HepG2 (cell line): ENCODE measurements around the gene SSBP4. TPM values are rescaled to one million over a fixed set of nuclear protein-coding genes. Genes with fewer than 3 reads are reported as not detected.

Experiments used
- ATF1 ChIP-seq: IDR thresholded peaks from 2 replicates; pipeline ENCODE4 v1.6.1; 2016; ENCODE audit warnings: mild to moderate bottlenecking, control low read depth
- DNMT3B ChIP-seq: conservative IDR thresholded peaks from 2 replicates; pipeline ENCODE4 v1.6.1; 2016; ENCODE audit warnings: missing biosample characterization, control low read depth
- E2F2 ChIP-seq: sonication (generic); formaldehyde crosslinking; IDR thresholded peaks from 2 replicates; pipeline ENCODE4 v1.4.0; 2020; ENCODE audit warnings: missing genetic modification reagents, borderline replicate concordance
- FOXC1 ChIP-seq: sonication (generic); formaldehyde crosslinking; IDR thresholded peaks from 2 replicates; pipeline ENCODE4 v1.8.0; 2022; ENCODE audit warnings: mild to moderate bottlenecking, missing genetic modification reagents, borderline replicate concordance
- GATAD2A ChIP-seq: IDR thresholded peaks from 2 replicates; pipeline ENCODE4 v1.6.1; 2016
- MYC ChIP-seq: sonication (generic); formaldehyde crosslinking; IDR thresholded peaks from 2 replicates; pipeline ENCODE4 v1.9.0; 2021; ENCODE audit warnings: missing genetic modification reagents, borderline replicate concordance
- NFAT5 ChIP-seq: sonication (generic); formaldehyde crosslinking; IDR thresholded peaks from 2 replicates; pipeline ENCODE4 v1.4.0; 2020; ENCODE audit warnings: missing genetic modification reagents
- NFIB ChIP-seq: sonication (generic); formaldehyde crosslinking; IDR thresholded peaks from 2 replicates; pipeline ENCODE4 v1.9.0; 2021; ENCODE audit warnings: missing genetic modification reagents, mild to moderate bottlenecking, borderline replicate concordance
- NR2F1 ChIP-seq, 2 experiments: fragments of 450-650 bp in 1 of 2; formaldehyde crosslinking in 1 of 2; IDR thresholded peaks; 2 replicates each; pipeline versions ENCODE4 v1.5.0 to v1.6.1; 2016 to 2020; ENCODE audit warnings: mild to moderate bottlenecking in 1 of 2, missing compliant biosample characterization in 1 of 2, missing genetic modification reagents in 1 of 2, moderate library complexity in 1 of 2
- PHF21A ChIP-seq: sonication (generic); formaldehyde crosslinking; IDR thresholded peaks from 2 replicates; pipeline ENCODE4 v1.5.0; 2020; ENCODE audit warnings: mild to moderate bottlenecking, missing genetic modification reagents
- POGZ ChIP-seq: sonication (generic); formaldehyde crosslinking; IDR thresholded peaks from 2 replicates; pipeline ENCODE4 v1.4.0; 2020; ENCODE audit warnings: mild to moderate bottlenecking, missing genetic modification reagents
- RFXAP ChIP-seq: sonication (generic); formaldehyde crosslinking; IDR thresholded peaks from 2 replicates; pipeline ENCODE4 v1.4.0; 2020; ENCODE audit warnings: missing genetic modification reagents, borderline replicate concordance
- RNF2 ChIP-seq: fragments of 450-650 bp; conservative IDR thresholded peaks from 2 replicates; pipeline ENCODE4 v1.6.1; 2016; ENCODE audit warnings: low read depth
- SMAD3 ChIP-seq: sonication (generic); formaldehyde crosslinking; IDR thresholded peaks from 2 replicates; pipeline ENCODE4 v1.4.0; 2020; ENCODE audit warnings: missing genetic modification reagents
- ZMYM2 ChIP-seq: sonication (generic); formaldehyde crosslinking; IDR thresholded peaks from 2 replicates; pipeline ENCODE4 v1.8.0; 2022; ENCODE audit warnings: mild to moderate bottlenecking, missing genetic modification reagents
- ZNF18 ChIP-seq: sonication (generic); formaldehyde crosslinking; IDR thresholded peaks from 2 replicates; pipeline ENCODE4 v1.8.0; 2022; ENCODE audit warnings: mild to moderate bottlenecking, missing genetic modification reagents; ENCODE audit not compliant: insufficient replicate concordance
- ZNF484 ChIP-seq: sonication (generic); formaldehyde crosslinking; IDR thresholded peaks from 2 replicates; pipeline ENCODE4 v1.5.1; 2020; ENCODE audit warnings: mild to moderate bottlenecking, low read depth, missing genetic modification reagents, borderline replicate concordance
- ZNF672 ChIP-seq: sonication (generic); formaldehyde crosslinking; IDR thresholded peaks from 2 replicates; pipeline ENCODE4 v1.8.1; 2022; ENCODE audit warnings: missing genetic modification reagents
- ZNF776 ChIP-seq: sonication (generic); formaldehyde crosslinking; IDR thresholded peaks from 2 replicates; pipeline ENCODE4 v1.4.0; 2020; ENCODE audit warnings: mild to moderate bottlenecking, missing genetic modification reagents
- polyA plus RNA-seq, 8 experiments: library from polyadenylated mRNA; depleted of rRNA in 3 of 8; stranded (reverse) in 7 of 8; unstranded in 1 of 8; fragments of >200 nt; fragmentation: Illumina TruSeq in 4 of 8; extraction: Trizol in 4 of 8; gene quantifications; 2 replicates each; pipeline versions ENCODE4 v1.2.1 to v1.2.3, GENCODE V29; 2011 to 2016; ENCODE audit warnings: low read depth in 4 of 8, missing spikeins in 1 of 8, mixed read lengths in 1 of 8; ENCODE audit not compliant: insufficient read depth in 1 of 8
- total RNA-seq, 5 experiments: library from RNA; depleted of rRNA; stranded (reverse); fragments of >200 nt; fragmentation: Illumina TruSeq; extraction: Trizol; gene quantifications; 2 replicates each; pipeline ENCODE4 v1.2.3, GENCODE V29; 2016; ENCODE audit warnings: low read depth in 1 of 5
- TF ChIP-seq, protein P1 (sequence below): sonication (generic); formaldehyde crosslinking; IDR thresholded peaks from 2 replicates; pipeline ENCODE4 v1.5.0; 2020; ENCODE audit warnings: mild to moderate bottlenecking, missing genetic modification reagents

The SSBP4 gene
- total and polyA plus RNA-seq, 2 of the 13 experiments (the other 11 are each of a cell fraction or from before 2014, with no cell fraction given), result 20.8 to 39.5 TPM

GRCh38 chr19:18396471-18397241, 22.5 kb upstream of the SSBP4 start (continued):
- TF ChIP-seq NFAT5 (CRISPR knock-in tag) (no peak), PHF21A (CRISPR knock-in tag) (no peak), POGZ (no peak), SMAD3 (no peak), DNMT3B (CRISPR knock-in tag) (no peak), GATAD2A (CRISPR knock-in tag) (peak; percentile 31; the same call in 1 of the 2 replicates), NR2F1 (CRISPR knock-in tag; IDR thresholded peaks at IDR 0.05) (peak; percentile 39 to 86; a peak in 3 of 4 replicates), MYC (peak; percentile 71; the same call in 1 of the 2 replicates), NFIB (CRISPR knock-in tag) (no peak), ATF1 (no peak), ZNF776 (CRISPR knock-in tag) (no peak), ZMYM2 (CRISPR knock-in tag) (no peak; the same call in 1 of the 2 replicates), RNF2 (peak; percentile 72; the same call in 1 of the 2 replicates), ZNF484 (CRISPR knock-in tag) (no peak), FOXC1 (CRISPR knock-in tag) (no peak), ZNF672 (CRISPR knock-in tag) (no peak), RFXAP (CRISPR knock-in tag) (no peak), ZNF18 (CRISPR knock-in tag) (no peak), E2F2 (CRISPR knock-in tag) (no peak)
- TF ChIP-seq, protein P1, sequence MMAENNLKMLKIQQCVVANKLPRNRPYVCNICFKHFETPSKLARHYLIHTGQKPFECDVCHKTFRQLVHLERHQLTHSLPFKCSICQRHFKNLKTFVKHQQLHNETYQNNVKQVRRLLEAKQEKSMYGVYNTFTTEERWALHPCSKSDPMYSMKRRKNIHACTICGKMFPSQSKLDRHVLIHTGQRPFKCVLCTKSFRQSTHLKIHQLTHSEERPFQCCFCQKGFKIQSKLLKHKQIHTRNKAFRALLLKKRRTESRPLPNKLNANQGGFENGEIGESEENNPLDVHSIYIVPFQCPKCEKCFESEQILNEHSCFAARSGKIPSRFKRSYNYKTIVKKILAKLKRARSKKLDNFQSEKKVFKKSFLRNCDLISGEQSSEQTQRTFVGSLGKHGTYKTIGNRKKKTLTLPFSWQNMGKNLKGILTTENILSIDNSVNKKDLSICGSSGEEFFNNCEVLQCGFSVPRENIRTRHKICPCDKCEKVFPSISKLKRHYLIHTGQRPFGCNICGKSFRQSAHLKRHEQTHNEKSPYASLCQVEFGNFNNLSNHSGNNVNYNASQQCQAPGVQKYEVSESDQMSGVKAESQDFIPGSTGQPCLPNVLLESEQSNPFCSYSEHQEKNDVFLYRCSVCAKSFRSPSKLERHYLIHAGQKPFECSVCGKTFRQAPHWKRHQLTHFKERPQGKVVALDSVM, result 0 out of 2 replicates have a peak, but pooled peaks have one; percentile 46
